Measurements from ENCODE around the gene KDM4B. TPM values are rescaled to one million over a fixed set of nuclear protein-coding genes. Genes with fewer than 3 reads are reported as not detected.

KDM4B gene
- total RNA-seq, 1 experiment from 2014 or later, result 12.0 TPM

DNA sequence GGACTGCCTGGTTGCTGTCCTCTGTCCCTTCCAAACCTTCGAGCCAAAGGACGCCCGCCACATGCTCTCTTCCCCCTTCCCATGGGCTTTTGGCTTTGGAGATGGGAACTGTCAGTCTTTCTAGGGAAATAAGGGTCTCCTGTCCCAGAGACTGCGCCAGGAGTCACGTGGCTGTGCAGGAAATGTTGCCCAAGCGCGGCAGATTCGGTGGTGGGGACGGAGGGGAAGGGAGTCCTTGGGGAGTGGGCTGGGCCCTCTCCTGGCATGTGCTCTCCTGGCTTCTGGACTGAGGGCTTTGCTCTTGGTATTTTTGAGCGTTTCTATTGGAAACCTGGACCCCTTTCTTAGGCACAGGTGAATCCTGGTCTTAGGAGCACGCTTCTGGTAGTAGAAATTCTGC lies 103.2 kb downstream of the KDM4B start:
- H3K4me3 ChIP-seq (ENCODE audit: insufficient read depth, low read depth, low read length), result no peak overlapping the region
- H3K27me3 ChIP-seq (ENCODE audit: control insufficient read depth, insufficient read depth, low read length), result no peaks in the 10 kb centered on the region
- DNase-seq, result no peak
- no peaks in the 10 kb centered on the region for H3K36me3 ChIP-seq (replicated peaks; ENCODE audit: control insufficient read depth, insufficient read depth, low read length)

DNA sequence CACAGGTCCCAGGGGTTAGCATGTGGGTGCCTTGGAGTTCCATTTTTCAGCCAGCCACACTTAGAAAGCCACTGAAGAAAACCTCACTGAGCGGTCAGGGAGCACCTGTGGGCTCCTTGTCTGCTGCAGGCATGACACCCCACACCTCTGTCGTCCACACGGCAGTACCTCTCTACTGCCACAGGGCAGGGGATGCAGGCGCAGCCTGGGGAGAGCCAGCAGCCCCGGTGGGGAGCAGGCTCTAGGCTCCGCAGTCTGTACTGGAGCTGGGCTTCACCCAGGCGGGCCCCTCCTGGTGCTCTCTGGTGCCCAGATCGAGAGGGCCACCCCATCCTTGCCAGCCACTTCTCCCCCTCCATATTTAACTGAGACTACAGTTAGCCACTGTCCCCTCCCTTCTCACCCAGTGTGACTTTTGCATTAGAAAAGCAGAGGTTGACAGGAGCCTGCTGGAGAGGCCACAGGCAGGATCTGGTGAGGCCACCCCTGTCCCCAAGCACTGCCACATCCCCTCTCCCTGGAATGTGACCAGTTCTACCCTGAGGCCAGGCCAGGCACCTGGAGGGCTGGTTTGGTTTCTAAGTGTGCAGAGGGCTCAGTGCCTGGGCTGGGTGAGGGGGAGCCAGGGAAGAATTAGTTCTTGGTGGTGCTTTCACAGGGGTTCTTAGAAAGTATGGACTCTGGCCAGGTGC lies 104.4 kb downstream of the KDM4B start:
- no peaks in the 10 kb centered on the region for H3K27me3 ChIP-seq (ENCODE audit: control insufficient read depth, insufficient read depth, low read length)
- no peak overlapping the region for H3K4me3 ChIP-seq (ENCODE audit: insufficient read depth, low read depth, low read length)
- no peaks in the 10 kb centered on the region for H3K36me3 ChIP-seq (replicated peaks; ENCODE audit: control insufficient read depth, insufficient read depth, low read length)
- DNase-seq, result peak; percentile 76

DNA sequence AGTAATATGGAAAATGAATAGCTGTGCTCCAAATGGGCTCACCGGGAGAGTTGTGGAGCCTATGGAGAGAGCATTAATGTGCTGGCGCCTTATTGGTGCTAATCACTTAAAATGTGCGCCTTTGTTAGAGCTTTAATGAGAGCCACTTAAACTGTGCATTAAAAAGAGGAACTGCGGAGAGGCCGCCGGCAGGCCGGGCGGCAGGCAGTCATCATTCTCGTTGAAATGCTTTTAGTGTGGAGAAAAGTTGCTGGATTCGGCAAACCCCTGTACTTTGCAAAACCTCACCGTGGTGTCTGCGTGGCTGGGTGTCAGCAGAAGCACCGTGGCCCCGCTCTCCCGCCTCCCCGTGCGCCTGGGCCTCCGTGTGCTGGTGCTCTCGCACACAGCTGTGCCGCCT lies 105.5 kb downstream of the KDM4B start:
- Histone ChIP-seq H3K4me3 (ENCODE audit: insufficient read depth, low read depth, low read length) (no peak overlapping the region), H3K27me3 (ENCODE audit: control insufficient read depth, insufficient read depth, low read length) (no peaks in the 10 kb centered on the region), H3K36me3 (replicated peaks; ENCODE audit: control insufficient read depth, insufficient read depth, low read length) (no peaks in the 10 kb centered on the region; the same call in 1 of the 2 replicates)
- no peak for DNase-seq

DNA sequence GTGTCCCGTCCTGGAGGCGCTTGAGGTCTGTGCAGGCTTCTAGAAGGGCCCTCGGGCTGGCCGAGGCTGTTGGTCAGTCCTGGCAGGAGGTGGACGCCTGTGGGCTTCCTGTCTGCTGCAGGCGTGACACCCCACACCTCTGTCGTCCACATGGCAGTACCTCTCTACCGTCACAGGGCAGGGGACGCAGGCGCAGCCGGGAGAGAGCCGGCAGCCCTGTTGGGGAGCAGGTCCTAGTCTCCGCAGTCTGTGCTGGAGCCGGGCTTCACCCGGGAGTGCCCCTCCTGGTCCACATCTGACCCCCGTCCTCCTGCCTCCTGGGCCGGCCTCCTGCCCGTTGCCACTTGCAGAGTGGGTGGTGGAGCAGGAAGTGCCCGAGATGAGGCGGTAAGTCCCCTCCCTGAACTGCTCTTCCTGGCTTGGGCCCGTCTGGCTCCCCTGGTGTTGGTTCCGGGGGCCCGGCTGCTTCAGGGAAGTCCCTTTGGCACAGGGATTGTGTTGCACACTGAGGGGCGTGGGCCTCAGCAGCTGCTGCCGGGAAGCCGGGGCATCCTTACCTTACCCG lies 106.0 kb downstream of the KDM4B start:
- no peak overlapping the region for H3K4me3 ChIP-seq (ENCODE audit: insufficient read depth, low read depth, low read length)
- no peak for DNase-seq
- no peaks in the 10 kb centered on the region; the same call in 1 of the 2 replicates for H3K36me3 ChIP-seq (replicated peaks; ENCODE audit: control insufficient read depth, insufficient read depth, low read length)
- H3K27me3 ChIP-seq (ENCODE audit: control insufficient read depth, insufficient read depth, low read length), result no peaks in the 10 kb centered on the region

DNA sequence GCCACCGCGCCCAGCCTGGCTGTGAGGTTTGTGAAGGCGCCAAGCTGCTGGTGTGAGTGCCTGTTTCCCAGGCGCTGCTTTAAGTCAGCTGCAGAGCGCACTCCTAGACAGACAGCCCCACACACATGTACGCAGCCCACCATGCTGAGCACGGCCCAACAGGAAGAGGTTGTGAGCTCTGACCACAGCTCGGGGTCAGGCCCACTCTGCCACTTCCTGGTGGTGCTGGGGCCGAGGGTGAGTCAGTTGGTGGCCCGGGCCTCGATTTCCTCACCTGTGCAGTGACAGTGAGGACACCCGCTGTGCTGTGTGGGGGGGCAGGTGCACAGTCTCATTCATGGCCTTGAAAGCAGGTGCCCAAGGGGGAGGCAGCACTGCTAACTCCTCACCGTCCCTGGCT lies 106.7 kb downstream of the KDM4B start:
- no peaks in the 10 kb centered on the region; the same call in 1 of the 2 replicates for H3K36me3 ChIP-seq (replicated peaks; ENCODE audit: control insufficient read depth, insufficient read depth, low read length)
- no peaks in the 10 kb centered on the region for H3K27me3 ChIP-seq (ENCODE audit: control insufficient read depth, insufficient read depth, low read length)
- no peak overlapping the region for H3K4me3 ChIP-seq (ENCODE audit: insufficient read depth, low read depth, low read length)
- no peak for DNase-seq

DNA sequence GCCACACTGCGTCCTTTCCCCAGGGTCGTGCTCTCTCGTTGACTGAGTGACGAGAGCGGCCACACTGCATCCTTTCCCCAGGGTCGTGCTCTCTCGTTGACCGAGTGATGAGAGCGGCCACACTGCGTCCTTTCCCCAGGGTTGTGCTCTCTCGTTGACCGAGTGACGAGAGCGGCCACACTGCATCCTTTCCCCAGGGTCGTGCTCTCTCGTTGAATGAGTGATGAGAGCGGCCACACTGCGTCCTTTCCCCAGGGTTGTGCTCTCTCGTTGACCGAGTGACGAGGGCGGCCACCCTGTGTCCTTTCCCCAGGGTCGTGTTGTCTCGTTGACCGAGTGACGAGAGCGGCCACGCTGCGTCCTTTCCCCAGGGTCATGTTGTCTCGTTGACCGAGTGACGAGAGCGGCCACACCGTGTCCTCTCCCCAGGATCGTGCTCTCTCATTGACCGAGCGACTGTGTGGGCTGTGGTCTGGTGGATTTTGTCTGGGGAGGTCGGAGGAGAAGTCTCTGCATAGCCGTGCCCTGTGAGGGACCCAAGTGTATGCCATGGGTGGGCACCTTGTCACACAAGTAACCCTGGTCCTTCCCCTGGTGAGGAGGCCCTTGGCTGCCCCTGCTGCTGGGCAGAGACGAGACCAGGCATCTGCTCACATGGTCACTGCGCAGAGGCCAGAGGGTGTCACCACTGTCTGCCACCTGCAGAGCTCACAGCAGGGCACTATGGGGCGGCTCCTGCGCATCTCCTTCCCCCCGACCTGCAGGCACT lies 107.7 kb downstream of the KDM4B start:
- Histone ChIP-seq H3K27me3 (ENCODE audit: control insufficient read depth, insufficient read depth, low read length) (no peaks in the 10 kb centered on the region), H3K36me3 (replicated peaks; ENCODE audit: control insufficient read depth, insufficient read depth, low read length) (no peaks in the 10 kb centered on the region; the same call in 1 of the 2 replicates), H3K4me3 (ENCODE audit: insufficient read depth, low read depth, low read length) (no peak overlapping the region)
- DNase-seq, result no peak

DNA sequence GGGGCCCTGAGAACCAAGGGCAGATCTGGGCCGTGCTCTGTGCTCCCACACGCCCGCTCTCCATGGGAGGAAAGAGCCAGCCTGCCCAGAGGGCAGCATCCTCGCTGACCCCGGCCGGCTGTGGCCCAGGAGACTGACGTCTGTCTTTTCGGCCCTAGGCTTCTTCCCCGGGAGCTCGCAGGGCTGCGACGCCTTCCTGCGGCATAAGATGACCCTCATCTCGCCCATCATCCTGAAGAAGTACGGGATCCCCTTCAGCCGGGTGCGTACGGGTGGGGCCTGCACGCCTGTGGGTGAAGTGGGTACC lies 108.2 kb downstream of the KDM4B start:
- no peaks in the 10 kb centered on the region; the same call in 1 of the 2 replicates for H3K36me3 ChIP-seq (replicated peaks; ENCODE audit: control insufficient read depth, insufficient read depth, low read length)
- DNase-seq, result no peak
- no peak overlapping the region for H3K4me3 ChIP-seq (ENCODE audit: insufficient read depth, low read depth, low read length)
- no peaks in the 10 kb centered on the region for H3K27me3 ChIP-seq (ENCODE audit: control insufficient read depth, insufficient read depth, low read length)

DNA sequence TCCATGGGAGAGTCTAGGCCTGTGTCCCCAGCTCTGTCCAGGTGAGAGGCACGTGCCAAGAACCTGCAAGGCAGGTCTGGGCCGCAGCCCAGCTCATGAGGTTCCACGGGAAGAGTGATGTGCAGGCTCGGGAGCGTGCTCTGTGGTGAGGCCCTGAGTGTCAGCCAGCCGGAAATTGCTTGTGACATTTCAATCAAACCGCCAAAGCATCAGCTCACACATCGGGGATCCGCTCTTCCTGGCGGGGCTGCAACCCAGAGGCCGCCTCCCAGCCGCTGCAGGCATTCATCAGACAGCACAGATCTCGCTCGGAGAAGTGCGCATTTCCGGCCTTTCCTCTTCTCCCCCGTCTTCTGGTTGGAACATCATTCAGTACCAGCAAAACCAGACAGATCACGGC lies 109.3 kb downstream of the KDM4B start:
- no peak overlapping the region for H3K4me3 ChIP-seq (ENCODE audit: insufficient read depth, low read depth, low read length)
- no peaks in the 10 kb centered on the region for H3K27me3 ChIP-seq (ENCODE audit: control insufficient read depth, insufficient read depth, low read length)
- H3K36me3 ChIP-seq (replicated peaks; ENCODE audit: control insufficient read depth, insufficient read depth, low read length), result no peaks in the 10 kb centered on the region; the same call in 1 of the 2 replicates
- DNase-seq, result no peak

DNA sequence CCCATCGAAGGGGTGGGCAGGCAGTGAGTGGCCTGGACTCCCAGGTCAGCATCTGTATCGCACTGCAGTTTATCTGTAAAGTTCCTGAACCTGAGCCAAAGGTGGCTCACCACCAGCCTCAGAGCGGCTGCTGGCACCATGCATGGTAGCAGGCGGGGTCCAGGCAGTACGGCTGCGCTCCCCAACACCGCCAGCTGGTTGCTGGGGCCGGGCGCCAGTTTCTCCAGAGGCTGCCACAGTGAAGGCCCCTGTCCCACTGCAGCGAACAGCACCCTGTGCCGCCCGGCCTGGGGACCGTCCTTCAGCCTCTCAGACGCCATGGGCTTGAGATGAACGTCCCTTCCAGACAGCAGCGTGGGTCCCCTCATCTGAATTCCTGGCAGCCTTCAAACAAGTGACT lies 109.8 kb downstream of the KDM4B start:
- DNase-seq, result no peak
- Histone ChIP-seq H3K4me3 (ENCODE audit: insufficient read depth, low read depth, low read length) (no peak overlapping the region), H3K27me3 (ENCODE audit: control insufficient read depth, insufficient read depth, low read length) (no peaks in the 10 kb centered on the region), H3K36me3 (replicated peaks; ENCODE audit: control insufficient read depth, insufficient read depth, low read length) (no peaks in the 10 kb centered on the region; the same call in 1 of the 2 replicates)

DNA sequence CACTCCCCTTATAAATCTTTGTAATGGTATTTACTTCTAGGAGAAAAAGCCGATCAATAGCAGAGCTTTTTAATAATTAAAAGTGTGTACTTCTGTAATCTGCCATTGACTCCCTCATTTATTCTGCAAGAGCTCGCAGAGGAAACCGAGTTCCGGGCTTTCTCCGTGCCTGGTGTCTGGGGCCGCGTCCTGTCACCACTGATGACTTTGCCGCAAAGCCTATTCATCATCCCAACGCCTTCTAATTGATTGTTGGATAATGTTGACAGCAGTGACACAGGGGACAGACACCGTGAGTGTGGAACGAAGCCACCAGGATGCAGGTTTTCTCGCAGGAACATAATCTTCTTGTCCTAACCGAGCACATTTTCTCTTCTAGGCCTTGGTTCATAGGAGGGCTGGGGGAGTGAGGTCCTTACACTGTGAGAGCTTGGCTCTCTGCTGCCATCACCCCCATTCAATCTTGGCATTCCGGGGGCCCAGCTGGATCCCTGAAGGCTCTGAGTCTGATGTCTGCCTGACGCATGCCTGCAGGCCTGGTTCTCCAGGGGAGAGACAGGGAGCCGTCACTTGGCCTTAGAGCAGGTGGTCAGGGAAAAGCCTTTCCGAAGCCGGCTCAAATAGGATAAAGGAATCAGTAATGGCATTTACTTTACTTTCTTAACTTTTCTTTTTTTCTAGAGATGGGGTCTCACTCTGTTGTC lies 110.3 kb downstream of the KDM4B start:
- H3K4me3 ChIP-seq (ENCODE audit: insufficient read depth, low read depth, low read length), result no peak overlapping the region
- no peaks in the 10 kb centered on the region for H3K27me3 ChIP-seq (ENCODE audit: control insufficient read depth, insufficient read depth, low read length)
- no peaks in the 10 kb centered on the region; the same call in 1 of the 2 replicates for H3K36me3 ChIP-seq (replicated peaks; ENCODE audit: control insufficient read depth, insufficient read depth, low read length)
- DNase-seq, result no peak

DNA sequence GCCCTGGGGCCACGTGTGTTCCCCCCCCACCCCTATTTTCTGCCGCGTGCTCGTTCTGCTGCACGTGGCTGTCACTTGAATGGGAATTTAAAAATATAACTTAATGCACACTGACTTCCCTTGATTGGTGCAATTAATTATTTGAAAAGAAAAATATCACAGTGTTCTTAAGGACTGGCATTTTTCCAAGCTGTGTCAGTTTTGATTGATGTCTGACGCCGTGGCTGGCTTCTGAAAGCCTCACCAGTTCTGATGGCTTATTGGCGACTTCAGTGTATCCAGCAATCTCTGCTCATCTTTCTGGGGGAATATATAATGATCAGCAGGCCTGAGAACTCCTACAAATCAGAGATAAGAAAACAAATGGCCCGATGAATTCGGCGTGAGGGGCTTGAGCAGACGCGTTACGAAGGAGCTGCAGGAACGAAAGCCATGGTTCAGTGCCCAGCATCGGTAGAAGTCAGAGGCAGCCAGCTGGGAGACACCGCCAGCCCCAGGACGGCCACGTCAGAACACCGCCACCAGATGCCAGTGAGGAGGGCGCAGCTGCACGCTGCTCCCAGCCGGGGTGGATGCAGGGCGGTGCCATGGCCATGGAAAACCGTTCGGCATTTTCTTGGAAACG lies 111.2 kb downstream of the KDM4B start:
- no peak for DNase-seq
- Histone ChIP-seq H3K36me3 (replicated peaks; ENCODE audit: control insufficient read depth, insufficient read depth, low read length) (no peaks in the 10 kb centered on the region; the same call in 1 of the 2 replicates), H3K4me3 (ENCODE audit: insufficient read depth, low read depth, low read length) (no peak overlapping the region), H3K27me3 (ENCODE audit: control insufficient read depth, insufficient read depth, low read length) (no peaks in the 10 kb centered on the region)

DNA sequence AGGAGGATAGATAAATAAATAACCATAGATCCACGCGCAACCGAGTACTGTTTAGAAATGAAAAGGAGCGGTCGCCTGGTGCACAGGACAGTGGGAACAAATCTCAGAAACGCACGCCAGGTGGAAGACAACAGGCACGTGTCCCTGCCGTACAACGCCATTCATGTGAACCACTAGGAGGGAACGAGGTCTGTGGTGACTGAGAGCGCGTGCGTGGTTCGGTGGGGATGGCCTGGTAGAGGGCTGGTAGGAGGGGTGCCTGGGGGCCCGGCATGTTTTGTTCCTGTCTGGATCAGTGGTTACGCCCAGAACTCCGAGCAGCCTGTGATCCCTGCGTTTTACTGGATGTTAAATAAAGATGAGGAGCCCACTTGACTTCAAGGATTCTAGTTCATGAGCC lies 111.9 kb downstream of the KDM4B start:
- no peak for DNase-seq
- no peaks in the 10 kb centered on the region for H3K27me3 ChIP-seq (ENCODE audit: control insufficient read depth, insufficient read depth, low read length)
- no peak overlapping the region for H3K4me3 ChIP-seq (ENCODE audit: insufficient read depth, low read depth, low read length)
- H3K36me3 ChIP-seq (replicated peaks; ENCODE audit: control insufficient read depth, insufficient read depth, low read length), result no peaks in the 10 kb centered on the region; the same call in 1 of the 2 replicates

DNA sequence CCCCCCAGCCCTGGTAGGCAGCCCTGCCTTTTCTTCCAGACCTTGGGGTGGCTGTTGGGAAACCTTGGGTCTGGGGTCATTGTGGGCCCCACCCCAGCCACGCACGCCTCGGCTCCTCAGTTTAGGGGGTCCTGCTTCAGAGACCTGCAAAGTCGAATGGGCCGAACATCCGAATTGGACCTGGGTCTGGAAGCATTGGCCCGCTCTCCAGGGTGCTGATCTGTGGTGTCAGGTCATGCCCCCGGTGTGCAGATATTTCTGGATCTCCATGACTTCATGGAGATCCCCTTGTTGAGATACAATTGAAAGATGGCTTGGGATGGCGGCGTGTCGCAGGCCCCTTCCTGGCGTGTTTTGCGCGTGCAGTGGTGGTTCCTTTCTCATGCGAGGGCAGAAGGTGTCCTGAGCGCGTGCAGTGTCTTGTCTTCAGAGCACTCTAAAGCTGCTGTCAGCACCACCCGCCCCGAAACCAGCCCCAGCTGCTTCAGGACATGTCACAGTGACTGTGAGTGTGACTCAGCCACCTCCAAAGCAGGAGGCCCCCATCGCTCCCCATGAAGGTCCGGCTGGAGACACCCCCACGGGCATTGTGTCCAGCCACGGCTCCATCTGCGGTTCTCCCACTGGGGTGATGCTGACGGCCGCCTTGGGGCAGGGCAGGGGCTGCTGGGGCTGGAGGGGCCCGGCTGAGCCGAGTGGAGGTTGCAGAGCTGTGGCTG lies 112.7 kb downstream of the KDM4B start:
- Histone ChIP-seq H3K27me3 (ENCODE audit: control insufficient read depth, insufficient read depth, low read length) (no peaks in the 10 kb centered on the region), H3K4me3 (ENCODE audit: insufficient read depth, low read depth, low read length) (no peak overlapping the region), H3K36me3 (replicated peaks; ENCODE audit: control insufficient read depth, insufficient read depth, low read length) (no peaks in the 10 kb centered on the region; the same call in 1 of the 2 replicates)
- DNase-seq, result no peak

DNA sequence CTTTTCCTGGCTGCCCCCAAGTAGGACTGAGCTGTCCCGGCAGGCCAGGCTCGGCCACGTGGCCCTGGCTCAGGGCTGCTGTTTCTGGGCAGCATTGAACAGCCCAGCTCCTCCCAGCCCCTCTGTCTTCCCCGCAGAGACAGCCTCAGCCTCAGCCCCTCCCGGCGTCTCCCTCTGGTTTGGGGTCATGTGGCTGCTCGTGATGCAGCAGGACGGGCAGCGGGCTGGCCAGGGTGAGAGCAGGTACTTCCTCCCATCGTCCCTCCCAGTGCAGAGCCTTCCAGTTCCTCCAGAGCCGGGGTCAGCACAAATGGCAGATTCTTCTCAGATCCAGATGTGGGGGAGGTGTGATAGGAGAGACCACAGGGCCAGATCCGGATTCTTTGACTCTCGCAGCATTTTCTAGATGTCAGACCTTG lies 114.6 kb downstream of the KDM4B start:
- DNase-seq, result peak; percentile 67
- Histone ChIP-seq H3K27me3 (ENCODE audit: control insufficient read depth, insufficient read depth, low read length) (no peaks in the 10 kb centered on the region), H3K4me3 (ENCODE audit: insufficient read depth, low read depth, low read length) (no peak overlapping the region), H3K36me3 (replicated peaks; ENCODE audit: control insufficient read depth, insufficient read depth, low read length) (no peaks in the 10 kb centered on the region; the same call in none of the 2 replicates)
